Measurements from ENCODE around the gene RABGAP1L.

DNA sequence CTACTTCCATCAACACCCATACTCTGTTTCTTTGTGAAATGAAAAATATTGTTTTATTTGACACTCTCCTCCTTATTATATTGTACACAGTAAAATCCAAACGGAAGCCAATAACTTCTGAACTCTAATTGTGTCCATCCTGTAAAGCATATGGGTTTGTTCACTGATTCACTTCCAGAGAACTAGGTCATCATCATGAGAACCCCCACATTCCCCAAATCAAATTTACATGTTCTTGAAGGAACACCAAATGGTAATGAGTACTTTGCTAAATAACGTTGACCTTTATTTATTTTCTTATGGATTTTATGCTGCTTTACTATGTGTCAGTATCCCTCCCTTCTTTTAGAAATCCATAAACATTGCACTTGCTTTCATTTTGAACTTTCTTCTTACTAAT lies 627.0 kb downstream of the RABGAP1L start:
- TF ChIP-seq, protein P1, sequence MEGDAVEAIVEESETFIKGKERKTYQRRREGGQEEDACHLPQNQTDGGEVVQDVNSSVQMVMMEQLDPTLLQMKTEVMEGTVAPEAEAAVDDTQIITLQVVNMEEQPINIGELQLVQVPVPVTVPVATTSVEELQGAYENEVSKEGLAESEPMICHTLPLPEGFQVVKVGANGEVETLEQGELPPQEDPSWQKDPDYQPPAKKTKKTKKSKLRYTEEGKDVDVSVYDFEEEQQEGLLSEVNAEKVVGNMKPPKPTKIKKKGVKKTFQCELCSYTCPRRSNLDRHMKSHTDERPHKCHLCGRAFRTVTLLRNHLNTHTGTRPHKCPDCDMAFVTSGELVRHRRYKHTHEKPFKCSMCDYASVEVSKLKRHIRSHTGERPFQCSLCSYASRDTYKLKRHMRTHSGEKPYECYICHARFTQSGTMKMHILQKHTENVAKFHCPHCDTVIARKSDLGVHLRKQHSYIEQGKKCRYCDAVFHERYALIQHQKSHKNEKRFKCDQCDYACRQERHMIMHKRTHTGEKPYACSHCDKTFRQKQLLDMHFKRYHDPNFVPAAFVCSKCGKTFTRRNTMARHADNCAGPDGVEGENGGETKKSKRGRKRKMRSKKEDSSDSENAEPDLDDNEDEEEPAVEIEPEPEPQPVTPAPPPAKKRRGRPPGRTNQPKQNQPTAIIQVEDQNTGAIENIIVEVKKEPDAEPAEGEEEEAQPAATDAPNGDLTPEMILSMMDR (IDR thresholded peaks at IDR 0.05): no peak
- no peak for TF ChIP-seq POLR2A (IDR thresholded peaks at IDR 0.05)

All from Peyer's patch (tissue), 4 donors.